Measurements from ENCODE around the gene SORCS2. TPM values are rescaled to one million over a fixed set of nuclear protein-coding genes. Genes with fewer than 3 reads are reported as not detected.

Gene SORCS2
- total and polyA plus RNA-seq, 2 of the 13 experiments (the other 11 are each of a cell fraction or from before 2014, with no cell fraction given): 0.82 to 1.0 TPM

- TF ChIP-seq ZFP91 (CRISPR knock-in tag; IDR thresholded peaks at IDR 0.05; ENCODE audit: borderline replicate concordance) (no peak), MAX (IDR thresholded peaks at IDR 0.05) (no peak), RARA (CRISPR knock-in tag; IDR thresholded peaks at IDR 0.05) (no peak), HMGXB3 (CRISPR knock-in tag; IDR thresholded peaks at IDR 0.05; ENCODE audit: borderline replicate concordance) (no peak), SP5 (CRISPR knock-in tag; IDR thresholded peaks at IDR 0.05; ENCODE audit: borderline replicate concordance, low read depth) (no peak), ZNF205 (CRISPR knock-in tag; IDR thresholded peaks at IDR 0.05) (no peak), ZNF784 (CRISPR knock-in tag; IDR thresholded peaks at IDR 0.05; ENCODE audit: borderline replicate concordance) (no peak), ZNF629 (CRISPR knock-in tag; conservative IDR thresholded peaks at IDR 0.05) (no peak), CCAR2 (optimal IDR thresholded peaks at IDR 0.05; ENCODE audit: low read depth, low read length) (no peak)
Observed at GRCh38 chr4:7649411-7649740, 457.0 kb downstream of the SORCS2 start (continued).
